ENCODE data around the gene DEFB129.
"Not testable (repeated sequence)": the region's sequence is repeated elsewhere in the genome, so short reads cannot be mapped to it uniquely, and the experiment has no call there.

DEFB129 gene

GRCh38 chr20:252801-253200 lies 25.7 kb downstream of the DEFB129 start:
- DNase-seq (ENCODE audit: low read depth in 1 of 2, low spot score in 1 of 2) = no peak

DNA sequence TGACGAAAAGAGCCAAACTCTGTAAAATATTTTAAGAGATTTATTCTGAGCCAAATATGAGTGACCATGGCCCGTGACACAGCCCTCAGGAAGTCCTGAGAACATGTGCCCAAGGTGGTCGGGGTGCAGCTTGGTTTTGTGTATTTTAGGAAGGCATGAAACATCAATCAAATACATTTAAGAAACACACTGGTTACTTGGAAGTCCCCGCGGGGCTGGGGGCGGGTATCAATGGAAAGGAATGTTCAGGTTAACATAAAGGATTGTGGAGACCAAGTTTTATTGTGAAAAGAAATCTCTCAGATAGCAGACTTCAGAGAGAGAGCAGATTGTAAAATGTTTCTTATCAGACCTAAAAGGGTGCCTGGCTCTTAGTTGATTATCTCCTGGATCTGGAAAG lies 26.4 kb downstream of the DEFB129 start:
- DNase-seq (ENCODE audit: low read depth in 1 of 2, low spot score in 1 of 2) = not testable (repeated sequence)

DNA sequence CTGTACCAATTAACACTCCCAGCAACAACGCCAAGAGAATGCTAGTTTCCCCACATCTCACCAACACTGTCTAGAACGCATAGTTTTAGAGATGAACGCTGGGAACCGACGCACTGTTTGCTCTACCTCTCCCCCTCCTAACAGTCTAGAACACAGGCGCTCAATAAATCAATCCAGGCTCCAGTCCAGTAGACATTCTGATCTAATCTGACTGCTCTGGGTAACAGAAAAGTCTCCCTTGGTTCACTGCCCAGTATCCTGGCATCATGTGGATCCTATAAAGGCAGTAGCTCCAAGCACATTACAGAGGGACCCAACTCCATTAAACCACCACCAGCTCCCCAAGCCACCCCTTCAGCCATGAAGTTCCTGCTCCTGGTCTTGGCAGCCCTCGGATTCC lies 30.4 kb downstream of the DEFB129 start, which contains the start of gene DEFB132:
DEFB132 (plus strand) TSS at position 306 of the 400 bp plus-strand sequence; CDS start at position 361, 55 bp downstream.
- DNase-seq (ENCODE audit: low read depth in 1 of 2, low spot score in 1 of 2) = no peak

- DNase-seq (ENCODE audit: low read depth in 1 of 2, low spot score in 1 of 2) = no peak
These were observed 31.3 kb downstream of the DEFB129 start for GRCh38 chr20:258269-258858.

GRCh38 chr20:258963-259362 lies 31.9 kb downstream of the DEFB129 start:
- no peak for DNase-seq (ENCODE audit: low read depth in 1 of 2, low spot score in 1 of 2)

DNA sequence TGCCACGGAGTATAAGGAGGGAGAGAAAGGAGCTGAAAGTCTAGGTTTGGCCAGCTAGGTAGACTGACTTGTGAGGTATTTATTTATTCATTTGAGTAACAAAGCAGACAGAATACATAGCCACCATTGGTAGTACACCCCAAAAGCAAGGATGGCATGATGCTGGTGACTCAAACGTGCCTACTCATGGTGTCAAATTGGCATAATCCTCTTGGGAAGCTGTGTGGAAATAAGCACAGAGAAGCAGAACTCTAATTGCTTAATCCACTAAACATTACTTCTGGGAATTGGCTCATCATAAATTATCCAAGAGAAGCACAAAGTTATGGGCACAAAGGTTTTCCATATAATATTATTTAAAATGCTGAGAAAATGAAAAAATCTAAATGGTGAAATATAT lies 32.9 kb downstream of the DEFB129 start:
- no peak for DNase-seq (ENCODE audit: low read depth in 1 of 2, low spot score in 1 of 2)

DNA sequence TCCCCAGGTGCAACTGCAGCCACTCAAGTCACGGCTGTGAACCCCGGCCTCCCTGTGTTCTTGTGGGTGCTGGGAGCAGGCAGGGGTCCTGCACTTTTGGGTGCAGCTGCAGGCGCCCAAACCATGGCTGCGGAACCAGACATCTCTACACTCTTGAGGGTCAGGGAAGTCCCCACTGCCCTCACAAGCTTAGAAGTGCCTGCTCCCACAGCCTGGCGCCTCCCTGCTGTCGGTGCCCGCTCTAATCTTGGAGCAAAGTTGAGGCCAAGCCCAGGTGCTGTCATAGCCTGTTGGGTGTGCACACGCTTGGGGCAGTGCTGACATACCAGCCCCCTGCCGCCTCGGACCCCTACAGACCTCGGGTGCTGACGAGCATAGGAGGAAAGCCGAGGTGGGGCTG lies 36.6 kb downstream of the DEFB129 start:
- no peak for DNase-seq (ENCODE audit: low read depth in 1 of 2, low spot score in 1 of 2)

DNA sequence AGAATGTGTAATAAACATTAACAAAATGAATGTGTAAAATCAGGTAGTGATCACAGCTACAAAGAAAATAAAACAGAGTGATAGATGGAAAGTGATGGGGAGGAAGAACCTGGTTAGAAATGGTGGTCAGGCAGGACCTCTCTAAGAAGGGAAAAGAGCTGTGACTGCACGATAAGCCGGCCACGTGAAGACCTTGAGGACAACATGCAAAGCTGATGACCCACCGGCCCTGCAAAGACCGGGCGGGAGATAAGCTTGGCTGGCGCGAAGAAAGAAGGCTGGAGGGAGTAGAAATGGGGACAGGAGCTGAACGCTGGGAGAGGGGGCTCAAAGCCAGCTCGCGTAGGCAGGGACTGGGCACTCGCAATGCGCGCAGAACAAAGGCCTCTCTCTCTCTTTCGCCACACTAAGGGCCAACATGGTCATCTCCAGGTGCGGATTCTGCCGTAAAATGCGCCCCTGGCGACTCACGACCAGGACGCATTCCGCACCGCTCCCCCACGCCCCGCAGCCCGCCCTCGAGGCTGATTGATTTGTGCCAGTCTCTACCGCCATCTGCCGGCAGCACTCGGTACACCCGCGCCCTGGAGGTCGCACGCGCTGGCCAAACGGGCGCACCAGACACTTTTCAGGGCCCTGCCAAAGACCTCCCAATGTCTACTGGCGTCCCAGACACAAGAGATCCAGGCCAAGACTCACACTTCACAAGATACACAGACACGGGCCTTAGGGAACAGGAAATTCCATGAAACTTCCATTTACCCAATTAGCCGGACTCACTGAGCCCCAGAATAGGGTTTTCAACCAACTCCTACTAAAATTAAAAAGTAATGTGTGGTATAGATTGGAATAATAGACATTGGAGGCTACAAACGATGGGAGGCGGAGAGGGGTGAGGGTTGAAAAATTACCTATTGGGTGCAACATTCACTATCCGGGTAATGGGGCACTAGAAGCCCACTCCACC lies 39.8 kb downstream of the DEFB129 start:
- peak; percentile 84 to 88 for DNase-seq (ENCODE audit: low read depth in 1 of 2, low spot score in 1 of 2)

DNA sequence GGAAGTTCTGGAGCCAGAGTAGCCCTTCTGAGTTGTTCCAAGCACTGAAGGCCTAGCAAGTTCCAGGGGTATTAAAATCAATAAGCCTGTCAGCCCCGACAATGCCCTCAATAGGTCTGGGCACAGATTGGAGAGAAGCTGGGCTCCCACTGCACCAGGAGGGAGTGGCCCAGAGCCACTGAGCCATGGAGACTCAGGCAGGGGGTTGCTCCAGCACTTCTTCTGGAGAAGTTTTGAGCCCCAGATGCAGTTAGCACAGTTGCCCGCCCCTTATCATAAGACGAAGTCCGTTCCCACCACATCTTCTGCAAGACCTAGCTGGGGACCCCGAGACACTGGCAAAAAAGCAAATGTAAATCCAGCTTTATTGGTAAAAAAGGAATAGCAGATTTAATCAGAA lies 43.5 kb downstream of the DEFB129 start:
- no peak for DNase-seq (ENCODE audit: low read depth in 1 of 2, low spot score in 1 of 2)

DNA sequence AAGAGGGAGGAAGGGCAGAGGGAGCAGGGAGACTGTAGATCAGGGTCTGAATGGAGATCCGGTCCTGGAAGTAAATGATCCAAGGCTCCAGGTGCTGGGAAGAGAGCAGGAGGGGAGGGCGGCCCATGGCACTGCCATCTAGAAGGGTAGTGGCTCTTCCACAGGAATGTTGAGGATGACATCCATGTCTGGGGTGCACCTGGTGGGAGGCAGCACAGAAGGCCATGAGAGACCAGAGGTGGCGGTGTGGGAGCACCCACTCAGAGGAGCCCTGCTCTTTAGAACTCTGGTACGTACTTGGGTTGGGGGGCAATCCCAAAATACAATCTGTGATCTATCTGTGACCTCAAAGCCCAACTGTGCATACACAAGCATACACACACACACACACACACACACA lies 44.0 kb downstream of the DEFB129 start:
- no peak for DNase-seq (ENCODE audit: low read depth in 1 of 2, low spot score in 1 of 2)

DNA sequence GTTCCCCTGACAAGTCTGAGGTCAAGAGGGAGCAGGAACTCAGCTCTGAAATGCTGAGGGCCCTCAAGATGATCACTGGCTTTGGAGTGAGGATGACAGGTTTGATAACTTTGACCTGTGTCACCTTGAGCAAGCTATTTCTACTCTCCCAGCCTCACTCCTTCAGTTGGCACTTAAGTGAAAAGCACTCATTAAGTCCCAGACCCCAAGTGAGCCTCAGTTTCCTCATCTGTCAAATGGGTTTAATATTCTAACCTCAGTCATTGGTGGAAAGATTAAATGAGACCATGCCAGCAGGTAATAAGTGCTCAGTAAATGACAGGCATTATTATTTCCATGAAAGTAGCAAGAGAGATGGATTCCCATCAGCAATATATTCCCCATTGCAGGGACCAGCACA lies 44.5 kb downstream of the DEFB129 start:
- no peak for DNase-seq (ENCODE audit: low read depth in 1 of 2, low spot score in 1 of 2)

GRCh38 chr20:272718-273117 lies 45.7 kb downstream of the DEFB129 start:
- DNase-seq (ENCODE audit: low read depth in 1 of 2, low spot score in 1 of 2) = no peak

DNA sequence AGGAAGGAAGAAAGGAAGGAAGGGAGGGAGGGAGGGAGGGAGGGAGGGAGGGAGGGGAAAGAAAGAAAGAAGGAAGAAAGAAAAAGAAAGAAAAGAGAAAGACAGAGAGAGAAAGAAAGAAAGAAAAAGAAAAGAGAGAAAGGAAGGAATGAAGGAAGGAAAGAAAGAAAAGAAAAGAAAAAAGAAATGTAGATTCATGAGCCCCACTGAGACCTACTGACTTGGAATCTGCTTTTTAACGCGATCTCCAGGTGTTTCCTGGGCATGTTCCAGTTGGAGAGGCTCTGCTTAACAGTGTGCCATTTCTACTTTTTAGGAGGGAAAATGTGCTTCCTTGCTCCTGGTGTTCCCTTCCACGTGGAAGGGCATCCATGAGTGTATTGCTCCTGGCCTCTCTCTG lies 46.8 kb downstream of the DEFB129 start:
- no peak for DNase-seq (ENCODE audit: low read depth in 1 of 2, low spot score in 1 of 2)

DNA sequence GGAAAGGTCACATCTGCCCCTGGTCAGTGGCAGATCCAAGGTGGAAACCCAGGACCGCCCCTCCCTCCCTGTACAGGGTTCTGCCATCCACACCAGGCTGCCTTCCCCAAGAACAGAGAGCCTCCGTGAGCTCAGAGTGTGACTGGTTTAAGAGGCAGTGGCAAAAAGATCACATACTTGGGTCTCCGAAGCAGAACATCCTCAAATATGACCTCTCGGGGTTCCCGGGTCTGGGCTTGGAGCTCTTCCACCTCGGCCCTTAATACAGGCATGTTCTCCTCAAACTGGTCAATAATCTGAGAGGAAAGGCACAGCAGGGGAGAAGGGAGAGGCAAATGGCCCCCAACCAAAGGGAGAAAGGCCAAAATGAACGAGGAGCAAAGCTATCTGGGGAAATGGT lies 48.7 kb downstream of the DEFB129 start:
- no peak for DNase-seq (ENCODE audit: low read depth in 1 of 2, low spot score in 1 of 2)

GRCh38 chr20:276620-277495 lies 49.8 kb downstream of the DEFB129 start:
- no peak for DNase-seq (ENCODE audit: low read depth in 1 of 2, low spot score in 1 of 2)

- DNase-seq (ENCODE audit: low read depth in 1 of 2, low spot score in 1 of 2) = no peak
These were observed 50.4 kb downstream of the DEFB129 start for GRCh38 chr20:277496-277781.

- DNase-seq (ENCODE audit: low read depth in 1 of 2, low spot score in 1 of 2) = no peak
These were observed 51.1 kb downstream of the DEFB129 start for GRCh38 chr20:278181-278580.

DNA sequence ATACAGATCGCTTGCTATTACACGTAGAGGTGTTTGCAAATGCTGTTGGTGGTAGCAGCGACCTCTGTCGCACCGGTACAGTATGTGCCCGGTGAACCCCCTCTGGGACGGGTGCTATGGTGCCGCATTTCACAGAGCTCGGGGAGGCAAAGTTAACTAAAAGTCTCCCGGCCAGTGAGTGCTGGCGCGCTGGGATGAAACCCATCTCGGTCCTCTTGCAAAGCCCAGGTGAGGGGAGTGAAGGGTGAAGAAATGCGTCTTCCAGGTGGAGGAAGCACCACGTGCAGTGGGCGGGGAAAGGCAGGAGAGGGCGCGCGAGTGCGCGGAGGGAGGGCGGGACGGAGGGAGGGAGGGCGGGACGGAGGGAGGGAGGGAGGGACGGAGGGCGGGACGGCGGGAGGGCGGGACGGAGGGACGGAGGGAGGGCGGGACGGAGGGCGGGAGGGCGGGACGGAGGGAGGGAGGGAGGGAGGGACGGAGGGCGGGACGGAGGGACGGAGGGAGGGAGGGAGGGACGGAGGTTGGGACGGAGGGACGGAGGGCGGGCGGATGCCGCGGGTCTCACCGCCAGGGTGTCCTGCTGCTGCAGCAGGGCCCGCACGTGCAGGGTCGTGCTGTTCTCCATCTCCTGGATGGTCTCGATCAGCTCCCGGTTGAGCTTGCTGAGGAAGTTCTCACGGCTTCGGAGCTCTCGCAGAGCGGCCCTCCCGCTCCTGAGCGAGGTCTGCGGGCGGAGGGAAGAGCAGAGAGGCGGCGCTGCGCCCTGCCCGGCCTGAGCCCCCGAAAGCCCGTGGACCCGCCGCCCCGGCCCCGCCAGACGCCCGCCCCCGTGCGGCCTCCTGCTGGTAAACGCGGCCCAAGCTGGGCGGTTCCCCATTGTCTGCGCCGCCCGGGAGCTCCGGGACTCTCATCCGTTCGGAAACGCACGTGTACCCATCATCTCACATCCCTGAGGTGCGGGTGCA lies 51.8 kb downstream of the DEFB129 start:
- DNase-seq (ENCODE audit: low read depth in 1 of 2, low spot score in 1 of 2) = no peak
